A549 (cell line): ENCODE measurements around the gene MIA3. TPM values are rescaled to one million over a fixed set of nuclear protein-coding genes. Genes with fewer than 3 reads are reported as not detected.
A peak's percentile ranks its signal among the peaks of the same experiment; 100 is the strongest.

Source experiments
- ATAC-seq, 2 experiments: fragments of 200-7000 bp in 1 of 2; fragments of >200 bp in 1 of 2; cut with Nextera tagmentation in 1 of 2; cut with Tn5 transposase in 1 of 2; 3 replicates each; pipeline versions ENCODE4 v1.8.0 to v1.9.1; 2018 to 2020; ENCODE audit warnings: mild to moderate bottlenecking in 1 of 2, moderate library complexity in 1 of 2
- CTCF ChIA-PET: fragments of 300-600 bp; sonication (Branson Sonifier 250); formaldehyde crosslinking; extraction: SDS; loops from one replicate; lab custom pipeline; 2021; ENCODE audit warnings: antibody characterized with exemption, inconsistent platforms; lab: Yijun Ruan, JAX
- POLR2A ChIA-PET: fragments of 350-600 bp; formaldehyde crosslinking; extraction: SDS; loops from one replicate; lab custom pipeline; 2021; ENCODE audit warnings: antibody characterized with exemption, inconsistent platforms; lab: Yijun Ruan, JAX
- DNase-seq, 2 experiments: peaks; one replicate each; pipeline versions ENCODE4 v3.0.0 to v3.0.0-alpha.2; 2011 to 2016; ENCODE audit warnings: low read depth in 1 of 2, low spot score in 1 of 2
- FAIRE-seq: peaks from 2 replicates; lab custom pipeline; 2011; peaks lifted over from hg19 to GRCh38; lab: Jason Lieb, UNC
- H3K27ac ChIP-seq, 2 experiments: fragments of >200 bp; sonication (Bioruptor Twin); formaldehyde crosslinking; 3 replicates each; pipeline ENCODE4 v1.5.1; 2016 to 2017
- H3K4me1 ChIP-seq: fragments of >200 bp; sonication (Bioruptor Twin); formaldehyde crosslinking; 3 replicates; pipeline ENCODE4 v1.6.1; 2016
- H3K4me2 ChIP-seq: fragments of >200 bp; sonication (Bioruptor Twin); formaldehyde crosslinking; 3 replicates; pipeline ENCODE4 v1.6.1; 2016
- H3K4me3 ChIP-seq: fragments of >200 bp; sonication (Bioruptor Twin); formaldehyde crosslinking; 3 replicates; pipeline ENCODE4 v1.5.1; 2016
- H3K9me3 ChIP-seq: fragments of >200 bp; sonication (Bioruptor Twin); formaldehyde crosslinking; 3 replicates; pipeline ENCODE4 v1.6.1; 2016
- ATOH8 ChIP-seq: fragments of 250-450 bp; sonication (Bioruptor Pico); IDR thresholded peaks from 2 replicates; pipeline ENCODE4 v1.5.0; 2020; ENCODE audit warnings: low read depth, mild to moderate bottlenecking, moderate library complexity
- CBX8 ChIP-seq: fragments of 200-600 bp; sonication (generic); IDR thresholded peaks from 2 replicates; pipeline ENCODE4 v1.6.1; 2016
- CEBPB ChIP-seq, 2 experiments: fragments of >200 bp in 1 of 2; sonication (Bioruptor Twin) in 1 of 2; formaldehyde crosslinking in 1 of 2; IDR thresholded peaks; 2 replicates each; pipeline ENCODE4 v1.6.1; 2012 to 2016
- CTCF ChIP-seq: fragments of >200 bp; sonication (Bioruptor Twin); formaldehyde crosslinking; IDR thresholded peaks from 3 replicates; pipeline ENCODE4 v1.5.1; 2016
- E2F6 ChIP-seq: IDR thresholded peaks from 2 replicates; pipeline ENCODE4 v1.6.1; 2012; ENCODE audit warnings: low read depth, borderline replicate concordance
- GATA3 ChIP-seq: IDR thresholded peaks from 2 replicates; pipeline ENCODE4 v1.6.1; 2012; ENCODE audit warnings: borderline replicate concordance
- HES2 ChIP-seq: fragments of >200 bp; sonication (Bioruptor Twin); formaldehyde crosslinking; IDR thresholded peaks from 2 replicates; pipeline ENCODE4 v1.6.1; 2016
- HOXA7 ChIP-seq: fragments of 250-450 bp; sonication (Bioruptor Pico); IDR thresholded peaks from 2 replicates; pipeline ENCODE4 v1.5.0; 2020; ENCODE audit warnings: mild to moderate bottlenecking, moderate library complexity
- HOXB13 ChIP-seq: fragments of 250-450 bp; sonication (Bioruptor Pico); IDR thresholded peaks from 2 replicates; pipeline ENCODE4 v1.5.0; 2020; ENCODE audit warnings: low read depth, mild to moderate bottlenecking, moderate library complexity
- JUN ChIP-seq, 2 experiments: fragments of >200 bp; sonication (Bioruptor Twin); formaldehyde crosslinking; IDR thresholded peaks; 2 replicates in 1 of 2; 3 replicates in 1 of 2; pipeline ENCODE4 v1.6.1; 2016 to 2017
- MAFK ChIP-seq: fragments of 450-650 bp; IDR thresholded peaks from 2 replicates; pipeline ENCODE4 v1.6.1; 2014; ENCODE audit not compliant: partially characterized antibody
- MAX ChIP-seq: IDR thresholded peaks from 2 replicates; pipeline ENCODE4 v1.6.1; 2012
- MYC ChIP-seq: IDR thresholded peaks from 2 replicates; pipeline ENCODE4 v1.6.1; 2012; ENCODE audit warnings: mild to moderate bottlenecking, inconsistent platforms, low read length, improper control_type of control experiment, borderline replicate concordance
- NFE2L2 ChIP-seq: fragments of 150-350 bp; conservative IDR thresholded peaks from 2 replicates; pipeline ENCODE4 v1.6.1; 2014; ENCODE audit warnings: low read length
- NPAS2 ChIP-seq: fragments of 250-450 bp; sonication (Bioruptor Pico); IDR thresholded peaks from 2 replicates; pipeline ENCODE4 v1.8.0; 2022; ENCODE audit warnings: mild to moderate bottlenecking, moderate library complexity, borderline replicate concordance
- NR3C1 ChIP-seq: fragments of >200 bp; sonication (Bioruptor Twin); formaldehyde crosslinking; IDR thresholded peaks from 3 replicates; pipeline ENCODE4 v1.6.1; 2017
- PHF8 ChIP-seq: fragments of 200-600 bp; sonication (generic); IDR thresholded peaks from 2 replicates; pipeline ENCODE4 v1.6.1; 2016; ENCODE audit warnings: low read depth, mild to moderate bottlenecking, antibody characterized with exemption, moderate library complexity, borderline replicate concordance
- POLR2AphosphoS2 ChIP-seq: conservative IDR thresholded peaks from 2 replicates; pipeline ENCODE4 v1.6.1; 2012; ENCODE audit warnings: low read length, improper control_type of control experiment, inconsistent platforms
- RARB ChIP-seq: fragments of 250-450 bp; sonication (Bioruptor Pico); IDR thresholded peaks from 2 replicates; pipeline ENCODE4 v1.8.0; 2021; ENCODE audit warnings: mild to moderate bottlenecking, moderate library complexity
- REST ChIP-seq: fragments of 200-600 bp; sonication (generic); IDR thresholded peaks from 2 replicates; pipeline ENCODE4 v1.6.1; 2016; ENCODE audit warnings: antibody characterized with exemption, mild to moderate bottlenecking, moderate library complexity
- RFX5 ChIP-seq: fragments of 450-650 bp; IDR thresholded peaks from 2 replicates; pipeline ENCODE4 v1.7.1; 2014; ENCODE audit warnings: antibody characterized with exemption, mild to moderate bottlenecking, moderate library complexity
- TP53 ChIP-seq: fragments of 250-450 bp; sonication (Bioruptor Pico); IDR thresholded peaks from 2 replicates; pipeline ENCODE4 v1.5.0; 2021; ENCODE audit warnings: mild to moderate bottlenecking, moderate library complexity
- ZNF302 ChIP-seq: fragments of 250-450 bp; sonication (Bioruptor Pico); IDR thresholded peaks from 2 replicates; pipeline ENCODE4 v1.9.0; 2021; ENCODE audit warnings: inconsistent platforms, mild to moderate bottlenecking, moderate library complexity
- ZSCAN20 ChIP-seq: fragments of 250-450 bp; sonication (Bioruptor Pico); IDR thresholded peaks from 2 replicates; pipeline ENCODE4 v1.8.0; 2022; ENCODE audit warnings: mild to moderate bottlenecking, moderate library complexity
- WGBS: methylation state at CpG from one replicate; pipeline ENCODE4 v1.1.6; 2017; ENCODE audit errors: missing lambda C conversion rate; 5-methylcytosine and 5-hydroxymethylcytosine counted together
- polyA plus RNA-seq, 4 experiments: library from polyadenylated mRNA; depleted of rRNA in 3 of 4; stranded (reverse); fragments of >200 nt; fragmentation: RNase III in 1 of 4; extraction: RNeasy Plus Mini Kit Qiagen cat#74134 plus additional on column Dnase treatment in 1 of 4; gene quantifications; 2 replicates in 3 of 4; 3 replicates in 1 of 4; pipeline ENCODE4 v1.2.3, GENCODE V29; 2011 to 2017

MIA3 gene
- polyA plus RNA-seq, 2 of the 4 experiments (the other 2 are of a cell fraction): 17.2 to 39.2 TPM

GRCh38 chr1:222586842-222587241, 31.1 kb upstream of the MIA3 start:
- 91% methylated on average over 2 of the region's 2 CpGs for WGBS
- CTCF ChIA-PET: no interaction called here
- FAIRE-seq (no peak), ATAC-seq (no peak)
- no peak overlapping the region for H3K4me2 ChIP-seq
- H3K4me1 ChIP-seq: peaks cover 19% of the 10 kb centered on the region; the same call in 2 of the 3 replicates
- H3K4me3 ChIP-seq: no peak overlapping the region
- POLR2A ChIA-PET: no interaction called here
- no peak overlapping the region for H3K27ac ChIP-seq
- no peak for TF ChIP-seq TP53
- TF ChIP-seq NFE2L2: no peak
- TF ChIP-seq HES2: no peak
- TF ChIP-seq GATA3: no peak
- no peak for TF ChIP-seq ZNF302 (CRISPR knock-in tag)
- TF ChIP-seq RARB (CRISPR knock-in tag): no peak
- TF ChIP-seq HOXA7 (CRISPR knock-in tag): no peak
- TF ChIP-seq POLR2AphosphoS2: no peak
- no peak for TF ChIP-seq HOXB13 (CRISPR knock-in tag)
- TF ChIP-seq CBX8: no peak
- TF ChIP-seq ATOH8 (CRISPR knock-in tag): no peak
- TF ChIP-seq ZSCAN20 (CRISPR knock-in tag): no peak
- no peak for TF ChIP-seq NPAS2 (CRISPR knock-in tag)
- TF ChIP-seq, all 56 proteins: peak for 0
- no peak for DNase-seq
- H3K9me3 ChIP-seq: no peaks in the 10 kb centered on the region

- FAIRE-seq: no peak
- ChIA-PET CTCF (no interaction called here), POLR2A (no interaction called here)
- no peak for ATAC-seq
- no peak for DNase-seq
- H3K4me3 ChIP-seq: no peak overlapping the region
- H3K4me1 ChIP-seq: peaks cover 12% of the 10 kb centered on the region; the same call in 1 of the 3 replicates
- no peaks in the 10 kb centered on the region for H3K9me3 ChIP-seq
- no peak for TF ChIP-seq RFX5
- TF ChIP-seq NPAS2 (CRISPR knock-in tag): no peak
- no peak for TF ChIP-seq E2F6
- no peak for TF ChIP-seq CEBPB (IDR thresholded peaks at IDR 0.05)
- TF ChIP-seq, all 56 proteins: peak for 0
- Histone ChIP-seq H3K4me2 (peak overlapping the region; percentile 93), H3K27ac (no peak overlapping the region)
- 98% methylated on average over 1 of the region's 1 CpG for WGBS
These were observed 29.8 kb upstream of the MIA3 start for GRCh38 chr1:222588135-222588534.

- Histone ChIP-seq H3K27ac (peak within 1 kb of the TSS; percentile 80 to 89), H3K4me2 (peak within 1 kb of the TSS; percentile 93), H3K4me3 (peak within 1 kb of the TSS; percentile 85), H3K9me3 (peaks cover 3% of the 10 kb centered on the region; the same call in 1 of the 3 replicates), H3K4me1 (peaks cover 12% of the 10 kb centered on the region; the same call in 1 of the 3 replicates)
- ChIA-PET POLR2A (interaction anchor here (0.9 to 1.6 kb wide), 8 partner anchors 9 to 124 kb away, joined by 3 to 8 read pairs (median 4); no protein-coding TSS in a partner anchor), CTCF (interaction anchor here (0.6 to 1.7 kb wide), 5 partner anchors 10 to 1787 kb away, joined by 3 to 6 read pairs (median 4); no protein-coding TSS in a partner anchor)
- DNase-seq (peak; percentile 87 to 90), FAIRE-seq (peak; percentile 39), ATAC-seq (peak; percentile 99 to 100)
- WGBS: 2% methylated on average over 40 of the region's 41 CpGs
- TF ChIP-seq JUN (IDR thresholded peaks at IDR 0.05) (peak in 1 of 2 experiments; percentile 77; a peak in 4 of 5 replicates), MAX (peak; percentile 76), REST (no peak), HES2 (no peak), CTCF (no peak), PHF8 (peak; percentile 48; the same call in 1 of the 2 replicates), NR3C1 (no peak), HOXB13 (CRISPR knock-in tag) (no peak), RARB (CRISPR knock-in tag) (no peak; the same call in 1 of the 2 replicates), MYC (peak; percentile 67; the same call in 1 of the 2 replicates), MAFK (peak; percentile 79)
These were observed 28.2 kb upstream of the MIA3 start, which contains the start of gene TAF1A for GRCh38 chr1:222589462-222590302. Gene TAF1A, minus strand, starts transcription at chr1:222589933.
